Measurements from ENCODE around the gene ABCD3.

DNA sequence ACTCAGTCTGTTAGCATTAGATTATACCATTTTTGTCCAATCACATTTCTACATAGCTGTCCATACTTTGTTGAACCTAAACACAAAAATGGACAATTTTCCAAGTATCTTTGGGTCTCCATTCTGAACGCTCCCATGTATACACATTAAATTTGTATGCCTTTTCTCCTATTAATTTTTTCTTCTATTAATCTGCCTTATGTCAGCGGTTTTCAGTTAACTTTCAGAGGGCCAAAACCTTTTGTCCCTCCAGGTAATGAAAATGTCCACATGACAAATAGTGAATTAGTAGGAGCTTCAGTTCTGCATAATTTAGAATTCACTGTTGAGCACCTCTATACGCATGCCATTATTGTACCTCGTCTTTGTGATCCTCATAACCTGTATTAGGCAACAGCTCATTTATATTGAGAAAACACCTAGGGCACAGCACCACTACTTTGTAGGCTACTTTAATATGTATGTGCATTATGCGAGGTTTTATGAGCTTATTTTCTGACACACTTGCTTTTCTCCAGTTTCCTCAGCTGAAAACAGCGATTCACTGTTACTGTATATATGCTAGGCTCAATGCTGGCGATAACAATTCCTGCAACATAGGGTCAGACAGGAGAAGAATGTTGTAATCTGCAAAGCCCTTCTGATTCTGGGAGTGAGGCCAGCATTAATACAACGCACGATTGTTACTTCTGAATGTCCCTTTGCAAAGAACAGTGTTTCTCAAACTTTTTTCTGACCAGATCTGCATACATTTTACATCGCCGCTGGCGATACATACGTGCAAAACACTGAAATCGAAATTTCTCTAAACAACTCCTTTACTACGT is 1.1 kb upstream of the ABCD3 start:
- TF ChIP-seq, protein P1, sequence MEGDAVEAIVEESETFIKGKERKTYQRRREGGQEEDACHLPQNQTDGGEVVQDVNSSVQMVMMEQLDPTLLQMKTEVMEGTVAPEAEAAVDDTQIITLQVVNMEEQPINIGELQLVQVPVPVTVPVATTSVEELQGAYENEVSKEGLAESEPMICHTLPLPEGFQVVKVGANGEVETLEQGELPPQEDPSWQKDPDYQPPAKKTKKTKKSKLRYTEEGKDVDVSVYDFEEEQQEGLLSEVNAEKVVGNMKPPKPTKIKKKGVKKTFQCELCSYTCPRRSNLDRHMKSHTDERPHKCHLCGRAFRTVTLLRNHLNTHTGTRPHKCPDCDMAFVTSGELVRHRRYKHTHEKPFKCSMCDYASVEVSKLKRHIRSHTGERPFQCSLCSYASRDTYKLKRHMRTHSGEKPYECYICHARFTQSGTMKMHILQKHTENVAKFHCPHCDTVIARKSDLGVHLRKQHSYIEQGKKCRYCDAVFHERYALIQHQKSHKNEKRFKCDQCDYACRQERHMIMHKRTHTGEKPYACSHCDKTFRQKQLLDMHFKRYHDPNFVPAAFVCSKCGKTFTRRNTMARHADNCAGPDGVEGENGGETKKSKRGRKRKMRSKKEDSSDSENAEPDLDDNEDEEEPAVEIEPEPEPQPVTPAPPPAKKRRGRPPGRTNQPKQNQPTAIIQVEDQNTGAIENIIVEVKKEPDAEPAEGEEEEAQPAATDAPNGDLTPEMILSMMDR (conservative IDR thresholded peaks at IDR 0.05 in 1 of 2, IDR thresholded peaks at IDR 0.05 in 1 of 2; ENCODE audit: low read depth in 1 of 2, low read length in 2 of 2): no peak
- no peak for TF ChIP-seq EZH2 (IDR thresholded peaks at IDR 0.05; ENCODE audit: low read length, missing control alignments)

All from fibroblast of lung (primary cell).